Hematopoietic multipotent progenitor cell treated with erythropoietin and hydrocortisone succinate and interleukin-3 and kit ligand, for 15 days (in vitro differentiated cells): ENCODE measurements around the gene CCDC192.

ENCODE experiments used
- DNase-seq: peaks from one replicate; pipeline ENCODE4 v3.0.0-alpha.2; 2015; ENCODE audit warnings: low spot score

The CCDC192 gene

GRCh38 chr5:127985811-127986325 lies 282.7 kb downstream of the CCDC192 start:
- DNase-seq: no peak

- DNase-seq: no peak
Observed at GRCh38 chr5:127987354-127988145, 284.4 kb downstream of the CCDC192 start.

DNA sequence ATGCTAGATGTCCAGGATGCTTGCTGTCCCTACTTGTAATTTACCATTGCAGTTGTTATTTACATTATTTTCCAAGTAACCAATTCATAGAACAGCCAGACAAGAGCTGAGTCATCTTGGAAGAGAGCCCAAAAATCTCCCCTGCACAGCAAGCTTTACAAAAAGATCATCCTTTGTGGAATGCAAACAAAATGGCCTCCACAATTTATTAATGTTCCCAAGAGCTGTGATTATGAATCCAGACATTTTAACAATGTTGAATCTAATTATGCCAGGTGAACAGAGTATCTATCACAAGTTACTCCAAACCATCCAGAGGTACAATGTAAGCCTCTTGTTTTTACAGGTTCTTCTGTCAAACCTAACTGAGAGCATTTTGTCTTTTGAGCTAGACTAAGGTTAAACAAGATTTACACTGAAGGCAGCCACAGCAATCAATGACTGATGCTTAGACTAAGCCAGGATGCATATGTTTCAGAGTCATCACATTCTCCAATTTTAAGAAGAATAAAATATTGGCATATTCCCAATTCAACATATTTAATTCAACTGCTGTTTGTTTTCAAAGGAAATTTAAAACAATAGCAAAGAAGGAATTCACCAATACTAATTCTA lies 285.1 kb downstream of the CCDC192 start:
- DNase-seq: no peak
